Adrenal gland (tissue), 12 donors: ENCODE measurements around the gene SLC38A8. TPM values are rescaled to one million over a fixed set of nuclear protein-coding genes. Genes with fewer than 3 reads are reported as not detected.
A peak's percentile ranks its signal among the peaks of the same experiment; 100 is the strongest.

Experiments
- DNase-seq, 7 donors: peaks; one replicate each; pipeline ENCODE4 v3.0.0-alpha.2; 2019 to 2020
- H3K27ac ChIP-seq, 5 donors: fragments of 200-600 bp; sonication (generic) in 4 of 5; 1 replicate in 3 of 5; 2 replicates in 2 of 5; pipeline versions ENCODE4 v1.5.1 to v1.8.0; 2016 to 2020; ENCODE audit warnings: mild to moderate bottlenecking in 1 of 5
- H3K27me3 ChIP-seq: fragments of 200-600 bp; 2 replicates; pipeline ENCODE4 v1.8.0; 2021
- H3K36me3 ChIP-seq, 2 donors: fragments of 200-600 bp; replicated peaks in 1 of 2; 1 replicate in 1 of 2; 2 replicates in 1 of 2; pipeline versions ENCODE4 v1.5.1 to v1.8.0; 2018 to 2022
- H3K4me1 ChIP-seq, 2 donors: fragments of 200-600 bp; replicated peaks in 1 of 2; 1 replicate in 1 of 2; 2 replicates in 1 of 2; pipeline versions ENCODE4 v1.5.1 to v1.8.0; 2018 to 2021
- H3K4me3 ChIP-seq, 4 donors: fragments of 200-600 bp; sonication (generic) in 3 of 4; one replicate each; pipeline ENCODE4 v1.5.1; 2016 to 2018
- H3K9me3 ChIP-seq, 3 donors: fragments of 200-600 bp; sonication (generic) in 1 of 3; replicated peaks in 1 of 3; 1 replicate in 2 of 3; 2 replicates in 1 of 3; pipeline versions ENCODE4 v1.5.1 to v1.8.0; 2016 to 2021
- CTCF ChIP-seq, 6 experiments: fragments of 450-650 bp in 4 of 6; fragments of 200-600 bp in 2 of 6; sonication (generic) in 1 of 6; IDR thresholded peaks; 1 replicate in 5 of 6; 2 replicates in 1 of 6; pipeline versions ENCODE4 v1.5.1 to v1.8.0; 2016 to 2021; ENCODE audit warnings: antibody characterized with exemption in 6 of 6, mild to moderate bottlenecking in 2 of 6, moderate library complexity in 1 of 6
- POLR2A ChIP-seq, 2 donors: fragments of 450-650 bp; IDR thresholded peaks; one replicate each; pipeline ENCODE4 v1.6.1; 2017; ENCODE audit warnings: antibody characterized with exemption in 2 of 2, mild to moderate bottlenecking in 2 of 2, moderate library complexity in 1 of 2
- WGBS, 4 donors: extraction: QIAGEN DNeasy Blood & Tissue Kit in 2 of 4; methylation state at CpG; one replicate each; pipeline versions ENCODE4 v1.1.5 to v1.1.7; 2013 to 2017; 5-methylcytosine and 5-hydroxymethylcytosine counted together
- intact Hi-C, 2 donors: fragments of 100-400 bp; cut with DNase I; formaldehyde crosslinking; loops; one replicate each; pipeline versions ENCODE4 v1.14.1 to v1.15.0; 2022 to 2023
- polyA plus RNA-seq, 3 donors: library from polyadenylated mRNA; stranded (reverse); fragments of 200-250 nt in 2 of 3; fragments of 350-450 nt in 1 of 3; fragmentation: Illumina TruSeq in 1 of 3; extraction: RNeasy Lipid Tissue Mini Kit (QIAGEN cat#74804) in 1 of 3; gene quantifications; one replicate each; pipeline ENCODE4 v1.2.3, GENCODE V29; 2013 to 2014
- total RNA-seq, 9 donors: library from RNA; depleted of rRNA in 4 of 9; stranded (reverse); fragments of >200 nt in 4 of 9; fragments of 120-200 nt in 1 of 9; fragmentation: NEBNext Ultra II Directional in 1 of 9; extraction: Animal tissue kit (Norgen Biotek cat#: 25700) in 1 of 9; gene quantifications; one replicate each; pipeline versions ENCODE4 v1.1.0 to v1.2.4, GENCODE V29; 2013 to 2023
- donor health status: healthy with polysubstance abuse.
- donor health status: Bipolar disorder and iron deficiency.
- donor health status: DM: yes; HTN: yes; CAD: no.
- donor health status: DM: no; HTN: no; CAD: no.
- donor health status: DM: no; HTN: no; CAD: no.
- donor health status: DM: yes; HTN: yes; CAD: no.

SLC38A8 gene
- total and polyA plus RNA-seq, 12 donors: 0.07 to 1.3 (median 0.60) TPM; not detected in 6

GRCh38 chr16:84075376-84075775, 32.8 kb upstream of the SLC38A8 start:
- H3K4me1 ChIP-seq: peaks cover 0 to 8% of the 10 kb centered on the region in 2 donors
- H3K27me3 ChIP-seq: no peaks in the 10 kb centered on the region
- WGBS, 4 donors: 88 to 93% (median 90%) methylated on average over 11 of the region's 11 CpGs
- TF ChIP-seq POLR2A (IDR thresholded peaks at IDR 0.05) (no peak), CTCF (IDR thresholded peaks at IDR 0.05) (no peak)
- peaks cover 0 to 68% of the 10 kb centered on the region in 2 donors for H3K36me3 ChIP-seq
- intact Hi-C loops: no loop called here
- DNase-seq: no peak
- H3K9me3 ChIP-seq: no peaks in the 10 kb centered on the region
- no peak overlapping the region for H3K4me3 ChIP-seq
- H3K27ac ChIP-seq: no peak overlapping the region

GRCh38 chr16:84074721-84075120, 32.1 kb upstream of the SLC38A8 start:
- TF ChIP-seq POLR2A (IDR thresholded peaks at IDR 0.05) (no peak), CTCF (IDR thresholded peaks at IDR 0.05) (no peak)
- Histone ChIP-seq H3K4me1 (peaks cover 0 to 2% of the 10 kb centered on the region in 2 donors), H3K27ac (no peak overlapping the region), H3K27me3 (no peaks in the 10 kb centered on the region), H3K9me3 (no peaks in the 10 kb centered on the region), H3K36me3 (peaks cover 0 to 68% of the 10 kb centered on the region in 2 donors), H3K4me3 (no peak overlapping the region)
- intact Hi-C loops: no loop called here
- WGBS, 4 donors: 82 to 90% (median 85%) methylated on average over 2 to 3 of the region's 3 CpGs
- DNase-seq: no peak

GRCh38 chr16:84072014-84072413, 29.4 kb upstream of the SLC38A8 start:
- intact Hi-C loops: no loop called here
- H3K36me3 ChIP-seq: peaks cover 0 to 86% of the 10 kb centered on the region in 2 donors
- H3K4me1 ChIP-seq: no peaks in the 10 kb centered on the region
- TF ChIP-seq POLR2A (IDR thresholded peaks at IDR 0.05) (no peak), CTCF (IDR thresholded peaks at IDR 0.05) (no peak)
- H3K27ac ChIP-seq: no peak overlapping the region
- 84 to 96% (median 90%) methylated on average over 10 of the region's 10 CpGs for WGBS, 4 donors
- no peaks in the 10 kb centered on the region for H3K27me3 ChIP-seq
- H3K9me3 ChIP-seq: no peaks in the 10 kb centered on the region
- DNase-seq: peak in 1 of 7 donors; percentile 50
- H3K4me3 ChIP-seq: no peak overlapping the region

- no peak for TF ChIP-seq CTCF (IDR thresholded peaks at IDR 0.05)
- no peak for TF ChIP-seq POLR2A (IDR thresholded peaks at IDR 0.05)
Observed at GRCh38 chr16:84071121-84071520, 28.5 kb upstream of the SLC38A8 start.

More at GRCh38 chr16:84071121-84071520, 28.5 kb upstream of the SLC38A8 start:
- no peak for DNase-seq
- intact Hi-C loops: no loop called here
- H3K27ac ChIP-seq: no peak overlapping the region
- H3K36me3 ChIP-seq: peaks cover 0 to 94% of the 10 kb centered on the region in 2 donors
- H3K27me3 ChIP-seq: no peaks in the 10 kb centered on the region
- no peak overlapping the region for H3K4me3 ChIP-seq
- 83 to 92% (median 87%) methylated on average over 8 of the region's 8 CpGs for WGBS, 4 donors
- H3K4me1 ChIP-seq: no peaks in the 10 kb centered on the region
- H3K9me3 ChIP-seq: no peaks in the 10 kb centered on the region
